NOMO-1 (cell line): ENCODE data around the gene SFTPA1.
"Not testable (repeated sequence)": the region's sequence is repeated elsewhere in the genome, so short reads cannot be mapped to it uniquely, and the experiment has no call there.

ENCODE experiments used
- DNase-seq, 2 experiments: peaks; one replicate each; lab custom pipeline; 2025; ENCODE audit not compliant: unreplicated experiment in 2 of 2; lab: John Stamatoyannopoulos, UW

The SFTPA1 gene

DNA sequence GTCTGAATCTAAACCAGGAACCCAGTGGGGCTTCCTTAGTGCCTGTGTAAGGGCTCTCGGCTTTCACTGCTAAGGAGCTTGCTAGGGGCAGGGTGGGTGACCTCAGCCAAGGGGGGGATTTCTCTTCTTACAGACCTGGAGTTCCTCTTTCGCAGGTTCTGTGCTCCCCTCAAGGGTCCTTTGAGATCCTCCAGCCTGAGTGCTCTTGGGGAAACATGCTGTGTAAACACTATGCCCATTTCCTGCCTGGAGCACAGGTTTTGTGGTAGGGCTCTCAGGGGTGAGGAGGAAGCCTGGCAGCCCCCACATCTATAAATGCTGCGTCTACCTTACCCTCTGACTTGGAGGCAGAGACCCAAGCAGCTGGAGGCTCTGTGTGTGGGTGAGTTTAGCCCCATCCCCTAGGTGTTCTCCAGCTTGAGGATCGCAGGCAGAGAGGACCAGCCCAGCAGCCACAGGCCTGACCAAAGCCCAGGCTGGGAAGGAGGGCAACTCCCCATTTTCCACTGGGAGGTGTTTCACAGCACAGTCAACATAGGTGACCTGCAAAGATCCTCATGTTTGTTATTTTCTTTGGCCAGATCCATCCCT, at the start of gene SFTPA1:
Gene SFTPA1 (plus strand): TSS at position 339 of the 591 bp plus-strand sequence. CDS start 887 bp downstream, outside the sequence.
- DNase-seq = no peak

DNA sequence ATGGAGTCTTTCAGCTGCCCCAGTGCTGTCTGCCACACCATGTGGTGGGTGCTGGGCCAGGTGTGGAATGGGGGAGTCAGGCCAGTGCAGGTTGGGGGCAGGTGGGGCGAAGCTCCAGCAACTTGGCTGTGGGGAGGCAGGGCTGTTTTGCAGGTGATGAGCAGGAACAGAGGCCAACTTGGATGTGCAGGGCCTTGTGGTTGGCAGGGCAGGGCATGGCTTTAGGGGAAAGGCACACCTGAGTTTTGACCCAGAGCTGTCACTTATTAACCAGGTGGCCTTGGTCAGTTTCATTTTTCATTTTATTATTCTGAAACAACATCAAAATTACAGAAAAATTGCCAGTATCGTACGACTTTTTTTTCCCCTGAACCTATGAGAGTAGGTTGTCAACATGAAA, 49.5 kb upstream of the SFTPA1 start:
- no peak for DNase-seq

GRCh38 chr10:79562135-79562756, 48.5 kb upstream of the SFTPA1 start:
- DNase-seq = peak; percentile 6 to 36

- no peak for DNase-seq
Observed at GRCh38 chr10:79563426-79563825, 47.3 kb upstream of the SFTPA1 start.

GRCh38 chr10:79570624-79571023, 40.1 kb upstream of the SFTPA1 start:
- DNase-seq = not testable (repeated sequence)

DNA sequence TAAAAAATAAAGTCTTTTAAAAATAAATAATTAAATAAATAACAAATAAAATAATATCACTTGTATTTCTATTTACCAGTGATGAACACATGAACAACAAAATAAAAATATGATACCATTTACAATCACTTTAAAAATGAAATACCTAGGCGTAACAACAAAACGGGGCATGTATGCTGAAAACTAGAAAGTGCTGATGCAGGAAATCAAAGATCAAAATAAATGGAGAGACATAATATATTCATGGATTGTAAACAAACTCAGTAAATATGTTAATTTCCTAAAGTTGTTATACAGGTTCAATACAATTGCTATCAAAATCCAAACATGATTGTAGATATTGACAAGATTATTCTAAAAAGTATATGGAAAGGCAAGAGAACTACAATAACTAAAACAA, 31.4 kb upstream of the SFTPA1 start:
- no peak for DNase-seq

- no peak for DNase-seq
Observed at GRCh38 chr10:79581044-79581443, 29.7 kb upstream of the SFTPA1 start.

- DNase-seq = no peak
Observed at GRCh38 chr10:79582096-79582495, 28.6 kb upstream of the SFTPA1 start.

- not testable (repeated sequence) for DNase-seq
Observed at GRCh38 chr10:79582954-79583353, 27.8 kb upstream of the SFTPA1 start.

DNA sequence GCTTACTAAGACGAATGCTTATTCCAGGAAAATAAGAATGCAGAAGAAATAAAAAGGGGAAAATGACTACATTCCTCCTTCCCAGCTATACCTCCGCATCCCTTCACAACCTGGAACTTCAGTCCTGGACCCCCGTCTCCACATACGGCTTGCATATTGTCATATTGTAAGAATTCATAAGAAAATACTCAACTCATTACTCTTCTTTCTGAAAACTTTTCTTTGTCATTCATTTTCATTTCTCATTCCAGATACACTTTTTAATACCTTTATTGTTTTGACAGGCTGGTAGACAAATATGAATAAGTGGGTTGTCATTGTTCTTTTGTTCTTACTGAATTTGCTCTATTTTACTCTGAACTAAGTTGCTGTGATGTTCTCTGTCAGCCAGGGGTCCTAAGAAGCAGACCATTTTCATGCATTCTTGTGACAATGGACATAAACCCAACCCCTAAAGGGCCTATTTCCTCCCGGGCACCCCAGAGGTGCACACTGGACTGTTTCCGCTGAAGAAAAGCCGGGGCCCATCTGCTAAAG, 27.2 kb upstream of the SFTPA1 start:
- DNase-seq = no peak

GRCh38 chr10:79585870-79586527, 24.7 kb upstream of the SFTPA1 start:
- no peak for DNase-seq

DNA sequence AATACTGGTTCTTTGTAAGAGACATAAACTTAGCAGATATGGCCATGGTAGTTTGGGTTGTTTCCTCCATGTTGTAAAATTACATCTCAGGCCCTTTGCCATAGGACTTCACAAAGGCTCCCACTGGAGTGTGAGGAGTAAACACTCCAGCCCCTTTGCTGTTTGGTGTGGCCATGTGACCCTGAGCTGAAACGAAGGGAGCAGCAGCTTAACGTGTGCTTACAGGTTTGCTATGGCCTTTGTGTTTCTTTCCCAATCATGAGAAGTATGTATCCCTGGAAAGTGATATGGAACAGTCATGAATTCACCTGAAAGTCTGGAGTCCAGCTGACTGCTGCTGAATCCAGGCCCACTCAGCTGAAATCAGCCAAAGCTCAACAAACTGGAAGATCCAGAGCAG, 23.8 kb upstream of the SFTPA1 start:
- no peak for DNase-seq

GRCh38 chr10:79588800-79589199, 21.9 kb upstream of the SFTPA1 start:
- DNase-seq = peak in 1 of 2 experiments; percentile 2

GRCh38 chr10:79593377-79593776, 17.4 kb upstream of the SFTPA1 start:
- no peak for DNase-seq

GRCh38 chr10:79594565-79594964, 16.2 kb upstream of the SFTPA1 start:
- not testable (repeated sequence) for DNase-seq

DNA sequence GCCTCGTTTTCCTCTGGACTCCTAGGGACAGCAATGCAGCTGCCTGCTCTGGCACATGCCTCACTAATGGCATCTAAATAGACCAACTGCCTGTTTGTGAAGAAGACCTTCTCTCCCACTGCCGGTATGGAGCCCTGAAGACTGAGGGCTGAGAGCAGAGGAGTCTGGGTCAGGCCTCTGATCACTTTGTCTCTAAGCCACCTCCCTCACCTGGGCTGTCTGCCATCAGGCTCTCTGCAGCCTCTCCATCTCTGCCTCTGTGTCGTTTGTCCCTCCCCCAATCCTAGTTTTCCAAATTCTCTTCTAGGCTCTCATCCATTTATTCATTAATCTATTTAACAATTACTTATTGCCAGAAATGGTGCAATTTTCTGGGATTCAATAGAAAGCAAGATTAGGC, 15.2 kb upstream of the SFTPA1 start:
- DNase-seq = no peak

- DNase-seq = not testable (repeated sequence)
Observed at GRCh38 chr10:79599644-79600043, 11.1 kb upstream of the SFTPA1 start.

- DNase-seq = no peak
Observed at GRCh38 chr10:79601939-79602338, 8.8 kb upstream of the SFTPA1 start.

DNA sequence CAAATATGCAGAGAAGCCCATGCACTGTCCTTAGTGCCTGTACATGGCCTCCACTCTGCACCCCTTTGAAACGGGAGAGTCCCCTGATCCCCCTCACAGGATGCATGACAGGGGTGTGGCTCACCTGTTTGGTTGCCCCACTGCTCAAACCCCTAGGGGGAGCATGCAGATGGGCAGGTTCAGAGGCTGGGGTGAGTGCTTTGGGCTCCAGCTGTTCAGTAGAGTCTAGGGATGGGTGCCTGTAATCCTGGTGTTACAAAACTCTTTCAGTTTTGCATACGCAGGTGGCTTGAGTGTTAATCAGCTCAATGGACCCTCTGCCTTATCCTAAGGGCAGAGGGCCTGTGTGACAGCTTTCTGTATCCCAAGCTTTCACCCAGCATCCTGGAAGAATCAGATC, 7.8 kb upstream of the SFTPA1 start:
- DNase-seq = no peak

DNA sequence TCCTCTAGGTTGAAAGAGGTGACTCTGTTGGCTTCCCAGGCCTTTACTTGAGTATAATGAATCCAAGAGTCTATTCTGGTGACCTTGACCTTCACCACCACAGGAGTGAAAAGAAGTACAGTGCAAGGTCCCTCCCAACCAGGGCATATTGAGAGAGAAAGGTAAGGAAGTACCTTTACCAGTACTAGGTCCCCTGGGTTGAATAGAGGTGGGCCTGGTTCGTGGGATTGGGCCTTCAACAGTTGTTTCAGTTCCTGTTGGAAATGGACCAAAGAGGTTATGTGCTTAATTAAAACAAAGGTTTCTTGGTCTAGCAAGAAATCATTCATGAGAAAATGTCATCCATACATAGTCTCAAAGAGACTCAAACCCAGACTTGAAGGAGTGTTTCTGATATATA, 6.4 kb upstream of the SFTPA1 start:
- DNase-seq = no peak

- DNase-seq = no peak
Observed at GRCh38 chr10:79605308-79605707, 5.4 kb upstream of the SFTPA1 start.
